GM12873 (cell line): ENCODE data around the gene CAMKMT.

Experiments used
- TF ChIP-seq, protein P1 (sequence below): IDR thresholded peaks from 2 replicates; pipeline ENCODE4 v1.5.1; 2012; ENCODE audit warnings: low read depth, mild to moderate bottlenecking, moderate library complexity, low read length, control low read depth; ENCODE audit not compliant: insufficient read depth; ENCODE audit errors: missing control alignments

The CAMKMT gene

GRCh38 chr2:44479127-44479887, 117.6 kb downstream of the CAMKMT start:
- TF ChIP-seq, protein P1, sequence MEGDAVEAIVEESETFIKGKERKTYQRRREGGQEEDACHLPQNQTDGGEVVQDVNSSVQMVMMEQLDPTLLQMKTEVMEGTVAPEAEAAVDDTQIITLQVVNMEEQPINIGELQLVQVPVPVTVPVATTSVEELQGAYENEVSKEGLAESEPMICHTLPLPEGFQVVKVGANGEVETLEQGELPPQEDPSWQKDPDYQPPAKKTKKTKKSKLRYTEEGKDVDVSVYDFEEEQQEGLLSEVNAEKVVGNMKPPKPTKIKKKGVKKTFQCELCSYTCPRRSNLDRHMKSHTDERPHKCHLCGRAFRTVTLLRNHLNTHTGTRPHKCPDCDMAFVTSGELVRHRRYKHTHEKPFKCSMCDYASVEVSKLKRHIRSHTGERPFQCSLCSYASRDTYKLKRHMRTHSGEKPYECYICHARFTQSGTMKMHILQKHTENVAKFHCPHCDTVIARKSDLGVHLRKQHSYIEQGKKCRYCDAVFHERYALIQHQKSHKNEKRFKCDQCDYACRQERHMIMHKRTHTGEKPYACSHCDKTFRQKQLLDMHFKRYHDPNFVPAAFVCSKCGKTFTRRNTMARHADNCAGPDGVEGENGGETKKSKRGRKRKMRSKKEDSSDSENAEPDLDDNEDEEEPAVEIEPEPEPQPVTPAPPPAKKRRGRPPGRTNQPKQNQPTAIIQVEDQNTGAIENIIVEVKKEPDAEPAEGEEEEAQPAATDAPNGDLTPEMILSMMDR, result peak; percentile 99

GRCh38 chr2:44480068-44480467, 118.3 kb downstream of the CAMKMT start:
- TF ChIP-seq, protein P1, result no peak

- TF ChIP-seq, protein P1, result no peak
Measured at GRCh38 chr2:44487052-44487451, 125.3 kb downstream of the CAMKMT start.

DNA sequence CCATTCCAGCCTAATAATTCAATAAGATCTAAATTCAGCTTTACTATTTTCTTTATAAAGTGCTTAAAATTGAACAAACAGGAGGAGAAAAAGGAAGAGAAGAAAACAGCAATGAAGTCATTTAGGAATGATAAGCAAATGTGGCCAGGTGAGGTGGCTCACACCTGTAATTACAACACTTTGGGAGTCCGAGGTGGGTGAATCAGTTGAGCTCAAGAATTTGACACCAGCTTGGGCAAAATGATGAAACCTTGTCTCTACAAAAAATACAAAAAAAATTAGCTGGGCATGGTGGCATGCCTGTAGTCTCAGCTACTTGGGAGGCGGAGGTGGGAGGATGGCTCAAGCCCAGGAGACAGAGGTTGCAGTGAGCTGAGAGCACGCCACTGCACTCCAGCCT, 129.0 kb downstream of the CAMKMT start:
- TF ChIP-seq, protein P1, result no peak

- TF ChIP-seq, protein P1, result no peak
Measured at GRCh38 chr2:44494006-44494405, 132.3 kb downstream of the CAMKMT start.

DNA sequence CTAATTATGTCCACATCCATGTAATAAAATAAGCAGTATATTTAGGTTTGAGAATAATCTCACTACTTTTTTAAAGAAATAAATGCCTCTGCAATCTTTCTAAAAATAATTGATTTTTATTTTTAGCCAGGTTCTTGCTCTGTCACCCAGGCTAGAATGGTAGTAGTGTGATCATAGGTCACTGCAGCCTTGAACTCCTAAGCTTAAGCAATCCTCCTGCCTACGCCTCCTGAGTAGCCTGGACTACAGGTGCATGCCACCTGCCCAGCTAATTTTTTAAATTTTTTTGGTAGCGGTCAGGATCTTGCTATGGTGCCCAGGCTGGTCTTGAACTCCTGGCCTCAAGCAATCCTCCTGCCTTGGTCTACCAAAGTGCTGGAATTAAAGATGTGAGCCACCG, 133.3 kb downstream of the CAMKMT start:
- TF ChIP-seq, protein P1, result no peak

GRCh38 chr2:44495544-44495943, 133.8 kb downstream of the CAMKMT start:
- TF ChIP-seq, protein P1, result no peak
